ENCODE data around the gene LMX1A.

Gene LMX1A

DNA sequence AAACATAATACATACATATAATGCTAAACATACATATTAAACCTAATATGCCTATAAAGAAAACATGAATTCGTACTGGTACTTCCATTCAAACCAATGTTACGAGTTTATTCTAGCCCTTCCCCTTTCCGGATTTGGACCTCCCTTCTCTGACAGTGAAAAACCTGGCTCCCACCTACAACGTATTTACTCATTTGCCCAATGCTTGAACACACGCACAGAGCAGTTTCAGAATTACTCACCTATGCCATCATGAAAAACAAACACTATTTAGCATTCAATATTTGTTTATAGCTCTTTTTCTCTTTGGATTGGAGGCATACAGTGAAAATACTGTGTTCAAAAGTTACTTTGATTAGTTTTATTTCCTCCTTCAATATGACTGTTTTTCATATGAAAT is 204.4 kb downstream of the LMX1A start:
- DNase-seq = no peak
